GM19463 (cell line): ENCODE results near the gene NCR3LG1.
A peak's percentile ranks its signal among the peaks of the same experiment; 100 is the strongest.

Experiments used
- ATAC-seq: cut with Tn5 transposase; IDR thresholded peaks from one replicate; pipeline ENCODE4 v1.9.1; 2021; ENCODE audit warnings: mild to moderate bottlenecking, moderate library complexity; ENCODE audit not compliant: unreplicated experiment

The NCR3LG1 gene

GRCh38 chr11:17369684-17370243 lies 18.2 kb downstream of the NCR3LG1 start:
- no peak for ATAC-seq

GRCh38 chr11:17371614-17372013 lies 20.0 kb downstream of the NCR3LG1 start:
- no peak for ATAC-seq

- no peak for ATAC-seq
Measured at GRCh38 chr11:17375547-17375946, 23.9 kb downstream of the NCR3LG1 start.

GRCh38 chr11:17376493-17376892 lies 24.9 kb downstream of the NCR3LG1 start:
- ATAC-seq: no peak

GRCh38 chr11:17378655-17379054 lies 27.1 kb downstream of the NCR3LG1 start:
- ATAC-seq: no peak

GRCh38 chr11:17379383-17380180 lies 28.0 kb downstream of the NCR3LG1 start:
- ATAC-seq: no peak

- ATAC-seq: no peak
Measured at GRCh38 chr11:17381156-17381555, 29.6 kb downstream of the NCR3LG1 start.

GRCh38 chr11:17382046-17382728 lies 30.6 kb downstream of the NCR3LG1 start:
- ATAC-seq: no peak

GRCh38 chr11:17383461-17383860 lies 31.9 kb downstream of the NCR3LG1 start:
- ATAC-seq: no peak

GRCh38 chr11:17384002-17384511 lies 32.5 kb downstream of the NCR3LG1 start:
- peak; percentile 52 for ATAC-seq

GRCh38 chr11:17385492-17385891 lies 33.9 kb downstream of the NCR3LG1 start:
- ATAC-seq: no peak

GRCh38 chr11:17385926-17386325 lies 34.3 kb downstream of the NCR3LG1 start:
- no peak for ATAC-seq

GRCh38 chr11:17386331-17387084 lies 34.9 kb downstream of the NCR3LG1 start:
- ATAC-seq: peak; percentile 41

GRCh38 chr11:17387254-17387653 lies 35.7 kb downstream of the NCR3LG1 start:
- no peak for ATAC-seq

- ATAC-seq: no peak
Measured at GRCh38 chr11:17387811-17388210, 36.2 kb downstream of the NCR3LG1 start.

- ATAC-seq: peak; percentile 51
Measured at GRCh38 chr11:17388609-17389210, 37.1 kb downstream of the NCR3LG1 start, which contains the start of gene KCNJ11. KCNJ11 (minus strand) TSS chr11:17388659; CDS start chr11:17388091, 568 bp downstream.

- peak; percentile 62 for ATAC-seq
Measured at GRCh38 chr11:17389211-17389956, 37.8 kb downstream of the NCR3LG1 start.

GRCh38 chr11:17389957-17390649 lies 38.5 kb downstream of the NCR3LG1 start:
- no peak for ATAC-seq
